ENCODE measurements around the gene CACNB4. TPM values are rescaled to one million over a fixed set of nuclear protein-coding genes. Genes with fewer than 3 reads are reported as not detected.

Gene CACNB4
- polyA plus RNA-seq, 2 of the 4 experiments (the other 2 are of a cell fraction) = 0.25 to 0.53 TPM

- no peak for ATAC-seq
- POLR2A ChIA-PET = no interaction called here
- FAIRE-seq = no peak
- 45% methylated on average over 3 of the region's 3 CpGs for WGBS (ENCODE audit: missing lambda C conversion rate)
- no peak for DNase-seq (ENCODE audit: low read depth in 1 of 2, low spot score in 1 of 2)
- no peaks in the 10 kb centered on the region for H3K4me1 ChIP-seq
- no peaks in the 10 kb centered on the region for H3K9me3 ChIP-seq
- TF ChIP-seq HOXB13 (CRISPR knock-in tag; IDR thresholded peaks at IDR 0.05; ENCODE audit: low read depth) (no peak), RFX5 (IDR thresholded peaks at IDR 0.05) (no peak), HOXA7 (CRISPR knock-in tag; IDR thresholded peaks at IDR 0.05) (no peak), MAX (IDR thresholded peaks at IDR 0.05) (no peak), CBX2 (IDR thresholded peaks at IDR 0.05; ENCODE audit: borderline replicate concordance, low read depth) (no peak), CEBPB (IDR thresholded peaks at IDR 0.05) (no peak), RARB (CRISPR knock-in tag; IDR thresholded peaks at IDR 0.05) (no peak), ELK1 (IDR thresholded peaks at IDR 0.05; ENCODE audit: low read depth, low read length) (no peak), REST (IDR thresholded peaks at IDR 0.05) (no peak)
- H3K4me3 ChIP-seq = no peak overlapping the region
- H3K27ac ChIP-seq = no peak overlapping the region
- H3K4me2 ChIP-seq = no peak overlapping the region
- CTCF ChIA-PET = interaction anchor here (2.0 kb wide), 1 partner anchor 22 kb away, joined by 7 read pairs; no protein-coding TSS in a partner anchor
Observed at GRCh38 chr2:151977631-151978030, 121.2 kb downstream of the CACNB4 start.

GRCh38 chr2:151976945-151977353 lies 121.9 kb downstream of the CACNB4 start:
- 30% methylated on average over 2 of the region's 2 CpGs for WGBS (ENCODE audit: missing lambda C conversion rate)
- H3K4me3 ChIP-seq = no peak overlapping the region
- no peaks in the 10 kb centered on the region for H3K9me3 ChIP-seq
- TF ChIP-seq ZC3H11A (IDR thresholded peaks at IDR 0.05) (no peak), JUNB (IDR thresholded peaks at IDR 0.05) (no peak), NFE2L2 (conservative IDR thresholded peaks at IDR 0.05; ENCODE audit: low read length) (no peak), PHF8 (IDR thresholded peaks at IDR 0.05; ENCODE audit: borderline replicate concordance, low read depth) (no peak), HOXB5 (CRISPR knock-in tag; IDR thresholded peaks at IDR 0.05) (no peak), PBX3 (IDR thresholded peaks at IDR 0.05) (no peak), HES2 (IDR thresholded peaks at IDR 0.05) (no peak), CBX8 (IDR thresholded peaks at IDR 0.05) (no peak), ZSCAN20 (CRISPR knock-in tag; IDR thresholded peaks at IDR 0.05) (no peak), POLR2A (IDR thresholded peaks at IDR 0.05; ENCODE audit: low read length) (no peak), RARB (CRISPR knock-in tag; IDR thresholded peaks at IDR 0.05) (no peak), FOSB (CRISPR knock-in tag; IDR thresholded peaks at IDR 0.05) (no peak), RFX5 (IDR thresholded peaks at IDR 0.05) (no peak)
- H3K4me1 ChIP-seq = no peaks in the 10 kb centered on the region
- POLR2A ChIA-PET = no interaction called here
- CTCF ChIA-PET = interaction anchor here (2.0 kb wide), 1 partner anchor 22 kb away, joined by 7 read pairs; no protein-coding TSS in a partner anchor
- no peak for FAIRE-seq
- no peak for DNase-seq (ENCODE audit: low read depth in 1 of 2, low spot score in 1 of 2)
- no peak for ATAC-seq
- no peak overlapping the region for H3K27ac ChIP-seq
- no peak overlapping the region for H3K4me2 ChIP-seq
